Measurements from ENCODE around the gene RCAN2. TPM values are rescaled to one million over a fixed set of nuclear protein-coding genes. Genes with fewer than 3 reads are reported as not detected.

RCAN2 gene
- total and polyA plus RNA-seq, 2 donors = 2.0 to 5.9 TPM

GRCh38 chr6:46254946-46255345 is 236.3 kb downstream of the RCAN2 start:
- H3K27me3 ChIP-seq (ENCODE audit: control insufficient read depth in 2 of 2, insufficient read depth in 1 of 2, low read length in 1 of 2) = no peaks in the 10 kb centered on the region
- DNase-seq (ENCODE audit: low read depth in 6 of 9, low spot score in 9 of 9) = no peak
- WGBS = 93% methylated on average over 2 of the region's 2 CpGs
- H3K9me3 ChIP-seq (ENCODE audit: control insufficient read depth in 2 of 2, insufficient read depth in 1 of 2, low read length in 1 of 2) = no peaks in the 10 kb centered on the region
- no peak overlapping the region for H3K4me3 ChIP-seq (ENCODE audit: low read length in 2 of 2)
- H3K27ac ChIP-seq (ENCODE audit: low read depth in 1 of 2, low read length in 1 of 2) = no peak overlapping the region
- H3K4me1 ChIP-seq (ENCODE audit: control insufficient read depth in 2 of 2, insufficient read depth in 2 of 2, low read length in 2 of 2) = no peaks in the 10 kb centered on the region
- no peaks in the 10 kb centered on the region for H3K36me3 ChIP-seq (ENCODE audit: control insufficient read depth in 2 of 2, insufficient read depth in 2 of 2, low read length in 1 of 2)

- 96% methylated on average over 1 of the region's 1 CpG for WGBS
- Histone ChIP-seq H3K27ac (ENCODE audit: low read depth in 1 of 2, low read length in 1 of 2) (no peak overlapping the region), H3K4me1 (ENCODE audit: control insufficient read depth in 2 of 2, insufficient read depth in 2 of 2, low read length in 2 of 2) (no peaks in the 10 kb centered on the region), H3K9me3 (ENCODE audit: control insufficient read depth in 2 of 2, insufficient read depth in 1 of 2, low read length in 1 of 2) (no peaks in the 10 kb centered on the region), H3K36me3 (ENCODE audit: control insufficient read depth in 2 of 2, insufficient read depth in 2 of 2, low read length in 1 of 2) (no peaks in the 10 kb centered on the region), H3K4me3 (ENCODE audit: low read length in 2 of 2) (no peak overlapping the region), H3K27me3 (ENCODE audit: control insufficient read depth in 2 of 2, insufficient read depth in 1 of 2, low read length in 1 of 2) (no peaks in the 10 kb centered on the region)
- no peak for DNase-seq (ENCODE audit: low read depth in 6 of 9, low spot score in 9 of 9)
Observed at GRCh38 chr6:46254331-46254730, 236.9 kb downstream of the RCAN2 start.

GRCh38 chr6:46251583-46252339 is 239.5 kb downstream of the RCAN2 start:
- 98% methylated on average over 3 of the region's 3 CpGs for WGBS

GRCh38 chr6:46248143-46248542 is 243.1 kb downstream of the RCAN2 start:
- H3K27ac ChIP-seq (ENCODE audit: low read depth in 1 of 2, low read length in 1 of 2) = no peak overlapping the region
- 98% methylated on average over 2 of the region's 2 CpGs for WGBS
- no peaks in the 10 kb centered on the region for H3K4me1 ChIP-seq (ENCODE audit: control insufficient read depth in 2 of 2, insufficient read depth in 2 of 2, low read length in 2 of 2)
- no peaks in the 10 kb centered on the region for H3K36me3 ChIP-seq (ENCODE audit: control insufficient read depth in 2 of 2, insufficient read depth in 2 of 2, low read length in 1 of 2)
- H3K27me3 ChIP-seq (ENCODE audit: control insufficient read depth in 2 of 2, insufficient read depth in 1 of 2, low read length in 1 of 2) = no peaks in the 10 kb centered on the region
- no peak for DNase-seq (ENCODE audit: low read depth in 6 of 9, low spot score in 9 of 9)
- no peaks in the 10 kb centered on the region for H3K9me3 ChIP-seq (ENCODE audit: control insufficient read depth in 2 of 2, insufficient read depth in 1 of 2, low read length in 1 of 2)
- no peak overlapping the region for H3K4me3 ChIP-seq (ENCODE audit: low read length in 2 of 2)

More at GRCh38 chr6:46251583-46252339, 239.5 kb downstream of the RCAN2 start:
- no peak for DNase-seq (ENCODE audit: low read depth in 6 of 9, low spot score in 9 of 9)
- no peaks in the 10 kb centered on the region for H3K9me3 ChIP-seq (ENCODE audit: control insufficient read depth in 2 of 2, insufficient read depth in 1 of 2, low read length in 1 of 2)
- H3K4me3 ChIP-seq (ENCODE audit: low read length in 2 of 2) = no peak overlapping the region
- H3K4me1 ChIP-seq (ENCODE audit: control insufficient read depth in 2 of 2, insufficient read depth in 2 of 2, low read length in 2 of 2) = no peaks in the 10 kb centered on the region
- no peaks in the 10 kb centered on the region for H3K27me3 ChIP-seq (ENCODE audit: control insufficient read depth in 2 of 2, insufficient read depth in 1 of 2, low read length in 1 of 2)
- no peaks in the 10 kb centered on the region for H3K36me3 ChIP-seq (ENCODE audit: control insufficient read depth in 2 of 2, insufficient read depth in 2 of 2, low read length in 1 of 2)
- no peak overlapping the region for H3K27ac ChIP-seq (ENCODE audit: low read depth in 1 of 2, low read length in 1 of 2)

- H3K36me3 ChIP-seq (ENCODE audit: control insufficient read depth in 2 of 2, insufficient read depth in 2 of 2, low read length in 1 of 2) = no peaks in the 10 kb centered on the region
- H3K27ac ChIP-seq (ENCODE audit: low read depth in 1 of 2, low read length in 1 of 2) = no peak overlapping the region
- no peak for DNase-seq (ENCODE audit: low read depth in 6 of 9, low spot score in 9 of 9)
- H3K9me3 ChIP-seq (ENCODE audit: control insufficient read depth in 2 of 2, insufficient read depth in 1 of 2, low read length in 1 of 2) = no peaks in the 10 kb centered on the region
- H3K27me3 ChIP-seq (ENCODE audit: control insufficient read depth in 2 of 2, insufficient read depth in 1 of 2, low read length in 1 of 2) = no peaks in the 10 kb centered on the region
- no peak overlapping the region for H3K4me3 ChIP-seq (ENCODE audit: low read length in 2 of 2)
- H3K4me1 ChIP-seq (ENCODE audit: control insufficient read depth in 2 of 2, insufficient read depth in 2 of 2, low read length in 2 of 2) = no peaks in the 10 kb centered on the region
- 94% methylated on average over 8 of the region's 8 CpGs for WGBS
Observed at GRCh38 chr6:46246727-46247126, 244.5 kb downstream of the RCAN2 start.

GRCh38 chr6:46246081-46246480 is 245.2 kb downstream of the RCAN2 start:
- no peak for DNase-seq (ENCODE audit: low read depth in 6 of 9, low spot score in 9 of 9)
- no peaks in the 10 kb centered on the region for H3K27me3 ChIP-seq (ENCODE audit: control insufficient read depth in 2 of 2, insufficient read depth in 1 of 2, low read length in 1 of 2)
- no peaks in the 10 kb centered on the region for H3K36me3 ChIP-seq (ENCODE audit: control insufficient read depth in 2 of 2, insufficient read depth in 2 of 2, low read length in 1 of 2)
- H3K9me3 ChIP-seq (ENCODE audit: control insufficient read depth in 2 of 2, insufficient read depth in 1 of 2, low read length in 1 of 2) = no peaks in the 10 kb centered on the region
- H3K4me1 ChIP-seq (ENCODE audit: control insufficient read depth in 2 of 2, insufficient read depth in 2 of 2, low read length in 2 of 2) = no peaks in the 10 kb centered on the region
- 97% methylated on average over 1 of the region's 1 CpG for whole genome bisulfite sequencing
- H3K4me3 ChIP-seq (ENCODE audit: low read length in 2 of 2) = no peak overlapping the region
- H3K27ac ChIP-seq (ENCODE audit: low read depth in 1 of 2, low read length in 1 of 2) = no peak overlapping the region

- no peak for DNase-seq (ENCODE audit: low read depth in 6 of 9, low spot score in 9 of 9)
- H3K27ac ChIP-seq (ENCODE audit: low read depth in 1 of 2, low read length in 1 of 2) = no peak overlapping the region
- H3K9me3 ChIP-seq (ENCODE audit: control insufficient read depth in 2 of 2, insufficient read depth in 1 of 2, low read length in 1 of 2) = no peaks in the 10 kb centered on the region
- 100% methylated on average over 1 of the region's 1 CpG for WGBS
- H3K4me3 ChIP-seq (ENCODE audit: low read length in 2 of 2) = no peak overlapping the region
- no peaks in the 10 kb centered on the region for H3K36me3 ChIP-seq (ENCODE audit: control insufficient read depth in 2 of 2, insufficient read depth in 2 of 2, low read length in 1 of 2)
- no peaks in the 10 kb centered on the region for H3K27me3 ChIP-seq (ENCODE audit: control insufficient read depth in 2 of 2, insufficient read depth in 1 of 2, low read length in 1 of 2)
- H3K4me1 ChIP-seq (ENCODE audit: control insufficient read depth in 2 of 2, insufficient read depth in 2 of 2, low read length in 2 of 2) = no peaks in the 10 kb centered on the region
Observed at GRCh38 chr6:46244670-46245069, 246.6 kb downstream of the RCAN2 start.

GRCh38 chr6:46243754-46244153 is 247.5 kb downstream of the RCAN2 start:
- Histone ChIP-seq H3K27ac (ENCODE audit: low read depth in 1 of 2, low read length in 1 of 2) (no peak overlapping the region), H3K4me1 (ENCODE audit: control insufficient read depth in 2 of 2, insufficient read depth in 2 of 2, low read length in 2 of 2) (no peaks in the 10 kb centered on the region), H3K27me3 (ENCODE audit: control insufficient read depth in 2 of 2, insufficient read depth in 1 of 2, low read length in 1 of 2) (no peaks in the 10 kb centered on the region), H3K4me3 (ENCODE audit: low read length in 2 of 2) (no peak overlapping the region), H3K36me3 (ENCODE audit: control insufficient read depth in 2 of 2, insufficient read depth in 2 of 2, low read length in 1 of 2) (no peaks in the 10 kb centered on the region), H3K9me3 (ENCODE audit: control insufficient read depth in 2 of 2, insufficient read depth in 1 of 2, low read length in 1 of 2) (no peaks in the 10 kb centered on the region)
- 90% methylated on average over 5 of the region's 5 CpGs for WGBS
- no peak for DNase-seq (ENCODE audit: low read depth in 6 of 9, low spot score in 9 of 9)

GRCh38 chr6:46242921-46243320 is 248.3 kb downstream of the RCAN2 start:
- WGBS = 96% methylated on average over 4 of the region's 4 CpGs
- DNase-seq (ENCODE audit: low read depth in 6 of 9, low spot score in 9 of 9) = no peak
- Histone ChIP-seq H3K27ac (ENCODE audit: low read depth in 1 of 2, low read length in 1 of 2) (no peak overlapping the region), H3K4me3 (ENCODE audit: low read length in 2 of 2) (no peak overlapping the region), H3K27me3 (ENCODE audit: control insufficient read depth in 2 of 2, insufficient read depth in 1 of 2, low read length in 1 of 2) (no peaks in the 10 kb centered on the region), H3K4me1 (ENCODE audit: control insufficient read depth in 2 of 2, insufficient read depth in 2 of 2, low read length in 2 of 2) (no peaks in the 10 kb centered on the region), H3K36me3 (ENCODE audit: control insufficient read depth in 2 of 2, insufficient read depth in 2 of 2, low read length in 1 of 2) (no peaks in the 10 kb centered on the region), H3K9me3 (ENCODE audit: control insufficient read depth in 2 of 2, insufficient read depth in 1 of 2, low read length in 1 of 2) (no peaks in the 10 kb centered on the region)
